HFF-Myc (cell line): Measurements from ENCODE around the gene RPRD1B.

ENCODE experiments used
- DNase-seq: peaks from one replicate; pipeline ENCODE4 v3.0.0-alpha.2; 2011; ENCODE audit warnings: low read depth; ENCODE audit errors: extremely low read depth
- H3K4me3 ChIP-seq: replicated peaks from 2 replicates; pipeline ENCODE4 v1.5.1; 2011; ENCODE audit warnings: low read depth, mild to moderate bottlenecking, control low read depth, low read length
- CTCF ChIP-seq: IDR thresholded peaks from 2 replicates; pipeline ENCODE4 v1.5.1; 2012; ENCODE audit warnings: mild to moderate bottlenecking, low read depth, low read length, control low read depth; ENCODE audit errors: missing control alignments

The RPRD1B gene

GRCh38 chr20:38067717-38068365 is 34.3 kb downstream of the RPRD1B start:
- TF ChIP-seq CTCF, result no peak
- H3K4me3 ChIP-seq, result no peak overlapping the region
- no peak for DNase-seq

- TF ChIP-seq CTCF, result no peak
- no peak overlapping the region for H3K4me3 ChIP-seq
- no peak for DNase-seq
These were observed 39.4 kb downstream of the RPRD1B start for GRCh38 chr20:38072898-38073297.

- H3K4me3 ChIP-seq, result no peak overlapping the region
- peak; percentile 74 for TF ChIP-seq CTCF
- DNase-seq, result peak; percentile 66
These were observed 39.9 kb downstream of the RPRD1B start for GRCh38 chr20:38073307-38074071.

- H3K4me3 ChIP-seq, result no peak overlapping the region
- DNase-seq, result no peak
- TF ChIP-seq CTCF, result no peak
These were observed 41.8 kb downstream of the RPRD1B start for GRCh38 chr20:38075161-38075998.

GRCh38 chr20:38076548-38076947 is 43.0 kb downstream of the RPRD1B start:
- H3K4me3 ChIP-seq, result no peak overlapping the region
- no peak for DNase-seq
- no peak for TF ChIP-seq CTCF

- DNase-seq, result no peak
- no peak overlapping the region for H3K4me3 ChIP-seq
- TF ChIP-seq CTCF, result no peak
These were observed 44.5 kb downstream of the RPRD1B start for GRCh38 chr20:38078084-38078483.
